NCI-H82 treated with DMSO at 0.1 percent for 48 hours (cell line): ENCODE measurements around the gene HARBI1.

ENCODE experiments used
- DNase-seq: peaks from one replicate; lab custom pipeline; 2025; ENCODE audit not compliant: unreplicated experiment; lab: John Stamatoyannopoulos, UW

The HARBI1 gene

DNA sequence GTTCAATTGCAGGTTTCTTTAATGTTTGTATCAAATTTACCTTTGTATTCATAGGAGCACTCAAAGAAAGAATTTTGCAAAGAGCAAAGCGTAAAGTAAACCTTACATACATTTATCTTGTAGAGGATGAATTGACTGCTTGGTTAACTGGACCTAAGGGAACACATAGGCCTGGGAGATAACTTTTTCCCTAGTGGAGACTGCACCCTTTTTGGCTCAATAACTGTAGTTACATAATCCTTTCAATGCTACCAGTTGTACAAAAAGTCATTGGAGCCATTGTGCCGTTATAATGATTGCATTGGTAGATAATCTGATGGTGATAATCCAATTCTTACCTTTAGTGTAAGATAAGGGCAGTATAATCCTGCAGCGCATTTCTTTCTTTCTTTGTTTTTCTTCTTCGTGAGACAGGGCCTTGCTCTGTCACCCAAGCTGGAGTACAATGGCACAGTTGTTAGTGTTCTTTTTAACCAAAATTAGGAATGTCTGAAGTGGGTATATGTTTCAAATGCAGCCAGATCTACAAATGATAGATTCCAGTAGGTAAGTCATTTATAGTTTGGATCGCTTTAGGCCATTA lies 18.6 kb upstream of the HARBI1 start:
- no peak for DNase-seq

DNA sequence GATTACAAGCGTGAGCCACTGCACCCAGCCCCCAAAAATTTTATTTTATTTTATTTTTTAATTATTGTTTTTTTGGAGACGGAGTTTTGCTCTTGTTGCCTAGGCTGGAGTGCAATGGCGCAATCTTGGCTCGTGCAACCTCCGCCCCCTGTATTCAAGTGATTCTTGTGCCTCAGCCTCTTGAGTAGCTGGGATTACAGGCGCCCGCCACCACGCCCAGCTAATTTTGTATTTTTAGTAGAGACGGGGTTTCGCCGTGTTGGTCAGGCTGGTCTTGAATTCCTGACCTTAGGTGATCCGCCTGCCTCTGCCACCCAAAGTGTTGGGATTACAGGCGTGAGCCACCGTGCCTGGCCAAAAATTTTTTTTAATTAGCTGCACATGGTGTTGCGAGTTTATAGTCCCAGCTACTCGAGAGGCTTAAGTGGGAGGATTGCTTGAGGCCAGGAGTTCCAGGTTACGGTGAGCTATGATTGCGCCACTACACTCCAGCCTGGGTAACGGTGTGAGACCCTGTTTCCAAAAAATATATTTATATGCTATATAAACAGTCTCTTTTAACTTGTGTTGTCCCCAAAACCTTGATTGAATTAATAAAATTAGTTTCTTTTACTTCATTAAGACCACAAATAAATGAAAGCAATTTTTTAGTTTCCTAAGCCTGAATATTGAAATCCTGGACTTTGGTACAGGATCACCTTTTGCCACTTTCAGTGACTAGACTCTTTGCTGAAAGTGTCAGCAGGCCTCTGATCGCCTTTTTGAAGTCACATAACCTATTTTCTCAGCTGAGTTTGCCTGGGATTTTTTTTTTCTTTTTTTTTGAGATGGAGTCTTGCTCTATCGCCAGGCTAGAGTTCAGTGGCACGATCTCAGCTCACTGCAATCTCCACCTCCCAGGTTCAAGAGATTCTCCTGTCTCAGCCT lies 16.5 kb upstream of the HARBI1 start:
- DNase-seq, result no peak

DNA sequence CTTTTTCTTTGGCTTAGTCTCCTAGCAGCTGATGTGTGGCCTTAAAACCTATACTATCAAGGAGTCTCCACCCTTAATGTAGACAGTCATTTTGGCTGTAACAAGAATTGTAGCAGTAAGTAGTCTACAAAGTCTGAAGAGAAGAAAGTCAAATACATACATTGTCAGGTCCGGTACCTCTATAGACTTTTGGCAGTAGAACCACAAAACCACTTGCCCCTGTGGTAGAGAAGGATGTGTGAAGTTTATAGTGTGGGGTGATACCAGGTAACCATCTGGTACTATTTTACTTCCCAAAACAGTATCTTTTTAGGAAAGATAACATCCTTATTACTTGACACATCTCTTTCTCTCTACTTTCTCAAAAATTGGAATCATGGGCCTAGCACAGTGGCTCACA lies 15.5 kb upstream of the HARBI1 start:
- no peak for DNase-seq

DNA sequence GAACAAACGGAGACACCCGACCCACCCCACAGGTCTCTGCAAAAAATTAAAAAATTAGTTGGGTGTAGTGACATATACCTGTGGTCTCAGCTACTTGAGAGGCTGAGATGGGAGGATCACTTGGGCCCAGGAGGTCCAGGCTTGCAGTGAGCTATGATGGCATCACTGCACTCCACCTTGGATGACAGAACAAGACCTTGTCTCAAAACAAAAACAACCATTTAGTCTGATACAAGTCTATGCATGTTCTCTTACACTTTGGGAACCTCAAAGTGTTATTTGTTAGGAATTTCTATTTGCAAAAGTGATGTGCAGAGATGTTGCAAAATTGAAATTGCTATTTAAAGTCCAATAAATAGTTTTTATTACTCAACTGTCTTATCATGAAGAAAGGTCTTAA lies 14.6 kb upstream of the HARBI1 start:
- no peak for DNase-seq

DNA sequence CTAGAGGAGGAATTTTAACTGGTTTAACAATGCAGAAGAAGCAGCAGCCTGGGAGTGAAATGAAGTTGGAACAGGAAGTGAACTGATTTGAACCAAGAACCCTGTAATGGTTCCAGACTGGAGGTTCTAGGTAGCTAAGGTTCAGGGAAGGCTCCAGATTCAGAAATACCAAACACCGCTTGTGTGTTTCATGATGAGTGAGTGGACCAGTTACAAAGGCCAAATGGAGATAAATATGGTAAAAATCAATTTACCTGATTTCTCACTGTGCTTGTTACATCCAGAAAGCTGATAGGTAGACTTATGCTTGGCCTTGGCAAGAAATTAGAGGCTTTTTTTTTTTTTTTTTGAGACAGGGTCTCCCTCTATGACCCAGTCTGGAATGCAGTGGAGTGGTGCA lies 13.2 kb upstream of the HARBI1 start:
- DNase-seq, result no peak

DNA sequence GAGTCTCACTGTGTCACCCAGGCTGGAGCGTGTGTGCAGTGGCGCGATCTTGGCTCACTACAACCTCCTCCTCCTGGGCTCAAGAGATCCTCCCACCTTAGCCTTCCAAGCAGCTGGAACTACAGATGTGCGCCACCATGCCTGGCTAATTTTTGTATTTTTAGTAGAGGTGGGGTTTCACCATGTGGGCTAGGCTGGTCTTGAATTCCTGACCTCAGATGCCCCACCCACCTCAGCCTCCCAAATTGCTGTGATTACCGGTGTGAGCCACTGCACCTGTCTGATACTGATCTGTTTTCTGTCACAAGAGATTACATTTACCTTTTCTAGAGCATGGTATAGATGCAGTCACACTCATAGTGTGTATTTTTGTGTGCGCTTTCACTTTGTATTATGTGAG lies 11.9 kb upstream of the HARBI1 start:
- no peak for DNase-seq

DNA sequence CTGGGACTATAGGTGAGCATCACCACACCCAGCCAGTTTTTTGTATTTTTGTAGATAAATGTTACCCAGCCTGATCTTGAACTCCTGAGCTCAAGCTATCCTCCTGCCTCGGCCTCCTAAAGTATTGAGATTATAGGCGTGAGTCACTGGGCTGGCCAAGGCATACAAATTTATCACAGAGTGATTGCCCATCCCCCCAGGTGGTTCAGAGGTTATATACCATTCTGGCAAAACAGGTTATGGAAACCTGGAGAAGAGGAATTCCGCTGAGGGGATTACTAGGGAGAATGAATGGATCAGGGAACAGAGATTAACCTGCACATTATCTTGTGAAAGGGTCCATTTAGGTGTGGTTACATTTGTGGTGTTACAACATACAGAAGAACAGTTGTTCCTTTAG lies 8.4 kb upstream of the HARBI1 start:
- no peak for DNase-seq

DNA sequence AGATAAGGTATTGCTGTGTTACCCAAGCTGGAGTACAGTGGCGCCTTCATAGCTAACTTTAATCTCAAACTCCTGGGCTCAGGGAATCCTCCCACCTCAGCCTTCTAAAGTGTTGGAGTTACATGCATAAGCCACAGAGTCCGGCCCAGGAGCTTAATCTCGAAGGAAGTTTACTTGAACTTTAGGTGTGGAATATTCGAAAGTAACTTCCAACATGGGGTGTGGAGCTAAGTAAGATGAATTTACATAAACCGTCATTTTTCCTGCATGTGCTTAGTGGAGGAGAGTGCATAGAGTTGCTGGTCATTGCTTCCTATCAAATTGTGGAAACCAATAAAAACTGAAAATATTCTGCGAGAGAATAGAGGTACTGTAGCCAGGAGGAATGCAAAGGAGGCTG lies 1.8 kb upstream of the HARBI1 start:
- no peak for DNase-seq

DNA sequence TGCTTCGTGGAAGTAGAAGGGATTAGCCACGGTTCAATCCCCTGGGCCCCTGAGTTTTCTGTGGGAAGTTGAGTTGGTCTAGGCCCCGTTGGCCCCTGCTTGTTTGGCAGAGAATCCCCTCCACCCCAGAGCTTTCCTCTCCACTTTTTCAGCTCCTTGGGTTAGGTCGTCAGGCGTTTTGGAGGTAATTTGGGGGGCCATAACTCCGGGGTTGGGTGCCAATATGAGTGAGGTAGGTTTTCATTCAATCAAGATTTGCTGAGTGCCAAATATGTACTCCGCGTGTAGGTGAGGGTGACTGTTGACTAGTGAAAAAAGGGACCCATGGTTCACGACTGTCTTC lies 916 bp upstream of the HARBI1 start:
- DNase-seq, result no peak

DNA sequence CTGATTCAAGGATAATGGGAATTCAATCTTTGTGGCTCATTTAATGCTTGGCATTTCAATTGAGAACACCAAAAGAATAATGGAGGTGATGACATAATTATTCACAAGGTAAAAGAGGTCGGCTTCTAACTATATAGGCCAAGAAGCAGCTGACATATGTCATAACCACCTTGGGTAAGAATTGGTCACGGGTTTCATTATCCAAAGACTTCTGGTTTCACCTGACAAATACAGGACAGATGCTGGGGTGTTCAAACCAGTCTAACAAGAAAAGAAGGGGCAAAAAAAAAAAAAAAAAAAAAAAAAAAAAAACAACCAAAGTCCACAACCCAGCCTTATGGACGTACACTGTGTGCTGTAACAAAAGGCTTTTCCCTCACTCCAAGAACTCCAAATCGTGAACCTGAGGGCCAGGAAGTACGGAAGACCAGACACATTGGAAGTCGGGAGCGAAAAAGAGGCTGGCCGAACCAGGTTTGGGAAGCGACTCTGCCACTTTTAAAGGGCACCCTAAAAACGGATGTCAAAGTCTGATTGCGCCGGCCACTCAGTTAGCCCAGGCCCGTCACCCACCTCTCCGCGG lies 385 bp downstream of the HARBI1 start:
- no peak for DNase-seq

DNA sequence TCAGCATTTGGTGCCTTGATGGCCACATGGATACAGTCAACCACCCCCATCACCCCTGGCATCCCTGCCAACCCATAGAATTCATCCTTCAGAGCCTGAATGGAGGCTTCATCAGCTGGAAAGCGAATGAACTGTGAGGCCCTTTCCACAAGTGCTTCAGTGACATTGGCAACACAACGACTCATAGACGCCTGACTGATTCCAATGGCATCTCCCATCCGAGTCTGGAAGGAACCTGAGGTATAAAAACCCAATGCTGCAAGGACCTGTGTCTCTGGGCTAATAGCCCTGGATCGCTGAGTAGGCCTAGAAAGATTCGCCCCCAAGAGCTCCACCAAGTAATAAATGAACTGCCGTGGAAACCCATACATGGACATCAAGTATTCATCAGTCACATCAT lies 1.3 kb downstream of the HARBI1 start:
- DNase-seq, result no peak

DNA sequence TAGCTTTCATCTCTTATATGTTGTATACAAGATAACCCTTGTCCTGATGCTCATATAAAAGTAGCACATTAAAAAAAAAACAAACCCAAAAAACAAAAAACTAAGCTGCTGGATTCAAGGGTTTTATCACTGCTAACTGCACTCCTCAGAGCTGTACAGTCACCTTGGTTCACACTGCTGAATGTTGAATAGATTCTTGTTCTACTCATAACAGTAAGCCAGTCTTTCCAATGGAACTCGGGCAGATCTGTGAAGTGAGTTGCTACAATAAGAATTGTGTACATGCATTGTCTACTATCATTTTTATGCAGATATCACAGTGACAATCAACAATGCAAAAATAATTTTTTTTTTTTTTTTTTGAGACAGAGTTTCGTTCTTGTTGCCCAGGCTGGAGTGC lies 4.7 kb downstream of the HARBI1 start:
- no peak for DNase-seq

DNA sequence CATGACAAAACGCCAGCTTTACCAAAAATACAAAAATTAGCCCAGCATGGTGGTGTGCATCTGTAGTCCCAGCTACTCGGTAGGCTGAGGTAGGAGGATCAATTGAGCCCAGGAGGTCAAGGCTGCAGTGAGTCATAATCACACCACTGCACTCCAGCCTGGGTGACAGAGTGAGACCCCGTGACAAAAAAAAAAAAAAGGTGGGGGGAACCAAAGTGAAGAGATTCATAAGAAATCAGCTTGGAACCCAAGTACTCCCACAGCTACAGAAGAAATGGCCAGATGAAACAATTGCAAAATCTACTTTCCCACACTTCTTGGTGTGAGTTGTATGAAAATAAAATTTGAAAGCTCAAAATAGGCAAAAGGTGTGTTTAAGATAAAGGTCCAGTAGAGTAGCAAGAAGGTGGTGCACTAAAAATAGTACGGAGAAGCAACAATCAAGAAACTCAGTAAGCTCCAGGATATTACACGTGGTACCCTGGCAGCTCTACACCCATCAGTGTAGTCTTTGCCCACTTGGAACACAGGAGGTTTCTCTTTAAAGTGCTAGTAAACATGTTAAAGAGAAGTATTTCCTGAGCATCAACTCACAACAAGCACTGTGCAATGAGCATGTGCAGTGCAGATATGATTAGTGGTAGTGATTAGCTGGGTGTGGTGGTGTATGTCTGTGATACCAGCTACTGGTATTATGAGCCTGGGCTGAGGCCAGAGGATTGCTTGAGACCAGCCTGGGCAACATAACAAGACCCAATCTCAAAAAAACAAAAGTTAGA lies 5.3 kb downstream of the HARBI1 start:
- DNase-seq, result no peak

DNA sequence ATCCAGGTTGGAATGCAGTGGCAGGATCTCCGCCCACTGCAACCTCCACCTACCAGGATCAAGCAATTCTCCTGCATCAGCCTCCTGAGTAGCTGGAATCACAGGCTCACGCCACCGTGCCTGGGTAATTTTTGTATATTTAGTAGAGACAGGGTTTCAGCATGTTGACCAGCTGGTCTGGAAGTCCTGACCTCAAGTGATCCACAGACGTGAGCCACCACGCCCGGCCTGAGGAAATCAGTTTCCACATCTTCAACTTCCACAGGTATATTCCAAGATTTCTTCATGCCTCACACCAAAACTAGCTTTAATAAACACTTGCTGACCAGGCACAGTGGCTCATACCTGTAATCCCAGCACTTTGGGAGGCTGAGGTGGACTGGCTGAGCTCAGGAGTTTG lies 7.6 kb downstream of the HARBI1 start:
- DNase-seq, result no peak

DNA sequence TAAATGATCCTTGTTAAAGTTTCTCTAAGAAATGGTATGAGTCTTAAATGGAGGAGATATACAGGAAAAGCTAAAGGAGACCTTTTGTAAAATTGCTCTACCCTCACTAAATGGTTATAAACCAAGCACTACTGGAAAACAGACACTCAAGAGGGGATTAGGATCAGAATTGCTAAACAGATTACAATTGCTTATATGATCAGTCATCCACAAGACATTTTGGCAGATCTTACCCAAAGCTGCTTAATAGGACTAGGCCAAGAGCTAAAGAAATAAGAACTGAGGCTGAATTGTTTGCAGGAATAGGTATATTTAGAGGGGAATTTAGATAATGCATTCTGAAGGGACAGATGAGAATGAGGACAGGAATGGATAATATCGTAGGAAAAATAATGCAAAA lies 9.5 kb downstream of the HARBI1 start:
- peak; percentile 97 for DNase-seq

DNA sequence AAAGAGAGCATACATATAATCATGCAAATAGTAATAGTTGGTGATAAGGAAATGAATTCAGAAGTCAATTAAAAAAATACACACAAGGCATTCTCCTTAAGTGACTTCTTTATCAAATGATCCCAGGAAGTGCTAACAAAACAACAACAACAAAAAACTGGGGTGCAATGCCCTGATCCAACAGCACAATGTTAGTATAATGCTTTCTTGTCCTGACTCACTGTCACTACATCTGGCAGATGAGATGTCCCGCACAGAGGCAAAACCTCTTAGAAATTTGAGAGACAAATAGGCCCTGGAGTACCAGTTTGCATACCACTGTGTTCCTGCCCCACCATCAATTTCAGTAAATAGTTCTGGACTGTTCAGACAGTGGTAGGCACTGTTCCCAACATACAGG lies 12.2 kb downstream of the HARBI1 start:
- DNase-seq, result no peak

DNA sequence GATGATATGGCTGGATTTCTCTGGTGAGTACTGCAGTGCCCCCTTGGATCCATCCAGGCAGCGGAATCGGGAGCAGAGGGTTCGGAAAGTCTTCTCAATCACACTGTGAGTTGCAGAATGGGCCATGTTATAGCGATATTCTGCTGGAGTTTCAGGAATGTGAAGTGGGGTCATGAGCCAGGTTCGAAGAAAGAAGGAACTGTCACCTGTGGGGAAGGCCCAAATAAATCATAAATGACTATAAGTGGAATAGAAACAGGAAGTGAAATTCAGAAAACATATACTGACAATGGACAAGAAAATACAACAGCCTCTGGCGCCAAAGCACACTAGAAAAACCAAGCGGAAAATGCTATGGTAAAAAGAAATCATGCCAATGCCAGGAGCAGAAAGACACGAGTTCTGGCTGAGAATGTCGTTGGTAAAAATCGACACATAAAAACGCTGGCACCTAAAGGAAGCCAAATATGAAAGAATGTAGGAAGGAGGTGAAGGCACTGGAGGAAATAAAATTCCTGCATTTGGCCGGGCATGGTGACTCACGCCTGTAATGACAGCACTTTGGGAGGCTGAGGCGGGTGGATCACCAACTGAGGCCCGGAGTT lies 13.2 kb downstream of the HARBI1 start:
- DNase-seq, result no peak

DNA sequence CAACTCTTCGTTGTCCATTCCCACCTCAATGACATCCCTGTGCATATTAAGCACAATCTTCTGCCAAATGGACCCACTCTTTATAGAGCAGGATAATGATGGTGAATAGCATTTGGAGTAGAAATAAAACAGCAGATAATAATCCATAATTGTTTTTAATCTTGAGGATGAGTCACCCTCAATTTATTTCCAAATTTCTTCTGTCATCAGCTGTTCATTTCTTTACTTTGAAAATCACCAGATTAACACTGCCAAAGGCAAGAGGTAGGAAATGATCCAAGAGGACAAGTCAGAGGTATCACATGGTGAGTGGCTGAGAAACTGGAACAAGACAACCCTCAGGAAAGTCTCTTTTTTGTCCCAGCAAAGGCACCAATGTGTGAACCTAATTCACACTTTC lies 15.9 kb downstream of the HARBI1 start:
- DNase-seq, result no peak

DNA sequence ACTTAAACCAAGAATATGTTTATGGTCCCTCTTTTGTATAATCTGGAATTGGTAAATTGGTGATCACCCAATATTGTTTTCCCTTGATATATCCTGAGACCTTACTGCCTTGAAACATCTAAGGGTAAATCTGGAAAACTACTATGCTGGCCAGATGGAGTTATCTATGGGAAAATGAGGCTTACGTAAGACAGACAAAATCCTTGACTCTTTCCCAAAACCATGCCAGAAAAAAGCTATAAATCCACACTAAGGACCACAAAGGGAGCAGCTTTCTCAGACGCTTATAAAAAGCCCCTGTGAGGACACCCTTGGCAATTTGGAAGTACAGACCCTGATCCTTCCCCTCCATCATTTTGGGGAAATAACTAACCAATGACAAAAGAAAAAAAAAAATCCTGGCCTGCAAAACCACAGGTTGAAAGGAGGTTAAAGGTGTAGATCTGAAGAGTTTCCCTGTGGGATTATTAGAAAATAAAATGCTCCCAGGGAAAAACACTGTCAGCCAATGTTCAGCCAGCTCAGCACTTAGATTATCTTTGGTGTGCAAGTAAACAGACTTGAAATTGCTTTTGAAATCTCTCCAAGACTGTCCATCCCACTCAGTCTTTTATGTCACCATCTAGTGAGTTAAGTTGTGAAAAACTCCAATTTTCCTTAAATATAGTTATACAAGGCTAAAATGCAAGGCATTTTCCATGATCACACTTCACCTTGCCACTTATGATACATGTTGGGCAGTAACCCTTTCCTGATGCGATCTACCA lies 16.6 kb downstream of the HARBI1 start:
- DNase-seq, result no peak

DNA sequence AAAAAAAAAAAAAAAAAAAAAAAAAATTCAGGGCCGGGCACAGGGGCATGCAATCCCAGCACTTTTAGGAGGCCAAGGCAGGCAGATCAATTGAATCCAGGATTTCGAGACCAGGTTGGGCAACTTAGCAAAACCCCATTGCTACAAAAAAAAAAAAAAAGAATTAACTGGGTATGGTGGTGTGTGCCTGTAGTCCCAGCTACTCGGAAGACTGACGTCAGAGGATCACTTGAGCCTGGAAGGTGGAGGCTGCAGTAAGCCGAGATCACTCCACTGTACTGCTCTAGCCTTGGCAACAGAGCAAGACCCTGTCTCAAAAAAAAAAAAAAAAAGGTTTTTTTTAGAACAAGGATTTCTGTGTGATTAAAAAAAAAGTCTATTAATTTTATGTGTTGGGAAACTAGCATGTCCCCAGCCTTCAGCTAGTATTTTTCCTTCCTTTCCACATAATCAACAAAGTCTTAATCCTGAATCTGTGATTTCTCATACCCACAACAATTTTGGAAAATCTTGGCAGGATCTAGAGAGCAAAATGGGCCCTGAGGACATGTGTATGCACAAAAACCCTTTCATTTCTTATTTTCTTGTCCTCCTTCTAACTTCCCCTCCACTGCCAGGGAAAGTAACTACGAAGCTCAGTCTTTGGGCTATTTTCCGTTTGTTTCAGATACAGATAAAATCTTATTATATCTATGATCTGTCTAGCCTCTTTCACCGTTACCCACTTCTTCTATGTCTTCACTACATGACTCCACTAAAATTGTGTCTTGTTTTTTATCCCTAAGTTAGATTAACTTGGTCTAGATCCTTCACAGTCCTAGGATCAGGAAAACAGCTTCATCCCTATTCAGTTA lies 17.5 kb downstream of the HARBI1 start:
- no peak for DNase-seq
